ENCODE measurements around the gene PITPNC1. TPM values are rescaled to one million over a fixed set of nuclear protein-coding genes. Genes with fewer than 3 reads are reported as not detected.

Gene PITPNC1
- polyA plus RNA-seq, 1 donor from 2014 or later, result 18.8 TPM

- H4K20me1 ChIP-seq (ENCODE audit: insufficient read depth), result no peaks in the 10 kb centered on the region
- no peaks in the 10 kb centered on the region for H3K27me3 ChIP-seq (ENCODE audit: insufficient read depth, low read depth, low read length)
- no peaks in the 10 kb centered on the region for H3F3A ChIP-seq (ENCODE audit: insufficient read depth, low read length, poor library complexity, severe bottlenecking)
- H3K36me3 ChIP-seq (ENCODE audit: insufficient read depth, low read length), result no peaks in the 10 kb centered on the region
- no peaks in the 10 kb centered on the region for H3K79me2 ChIP-seq (replicated peaks; ENCODE audit: insufficient read depth, low read length)
- H3K9me2 ChIP-seq (ENCODE audit: insufficient read depth, low read length), result no peaks in the 10 kb centered on the region
- H2AFZ ChIP-seq (ENCODE audit: low read depth, low read length), result no peak overlapping the region
- TF ChIP-seq POLR2AphosphoS5 (IDR thresholded peaks at IDR 0.05) (no peak), SMC3 (conservative IDR thresholded peaks at IDR 0.05; ENCODE audit: poor library complexity) (no peak), CTCF (IDR thresholded peaks at IDR 0.05; ENCODE audit: poor library complexity, severe bottlenecking) (no peak), TAF1 (IDR thresholded peaks at IDR 0.05; ENCODE audit: low read depth) (no peak), EZH2 (IDR thresholded peaks at IDR 0.05; ENCODE audit: borderline replicate concordance, insufficient read depth, low read length, poor library complexity, severe bottlenecking) (no peak), REST (IDR thresholded peaks at IDR 0.05; ENCODE audit: borderline replicate concordance) (no peak), EP300 (conservative IDR thresholded peaks at IDR 0.05; ENCODE audit: poor library complexity, severe bottlenecking) (no peak), MXI1 (conservative IDR thresholded peaks at IDR 0.05; ENCODE audit: poor library complexity, severe bottlenecking) (no peak)
- no peak overlapping the region for H3K4me2 ChIP-seq (ENCODE audit: low read length)
- H3K9me3 ChIP-seq (ENCODE audit: low read length), result no peaks in the 10 kb centered on the region
- H3K27ac ChIP-seq (ENCODE audit: low read length), result no peak overlapping the region
- H3K9ac ChIP-seq (ENCODE audit: low read length), result no peak overlapping the region
- no peak overlapping the region for H3K4me3 ChIP-seq (ENCODE audit: low read length)
These were observed 228.3 kb downstream of the PITPNC1 start for GRCh38 chr17:67605256-67605912.

GRCh38 chr17:67606471-67606870, 229.4 kb downstream of the PITPNC1 start:
- Histone ChIP-seq H3K4me3 (ENCODE audit: low read length) (no peak overlapping the region), H3K4me2 (ENCODE audit: low read length) (no peak overlapping the region), H3K27ac (ENCODE audit: low read length) (no peak overlapping the region), H2AFZ (ENCODE audit: low read depth, low read length) (no peak overlapping the region), H3F3A (ENCODE audit: insufficient read depth, low read length, poor library complexity, severe bottlenecking) (no peaks in the 10 kb centered on the region), H4K20me1 (ENCODE audit: insufficient read depth) (no peaks in the 10 kb centered on the region), H3K36me3 (ENCODE audit: insufficient read depth, low read length) (no peaks in the 10 kb centered on the region), H3K9me2 (ENCODE audit: insufficient read depth, low read length) (no peaks in the 10 kb centered on the region), H3K9me3 (ENCODE audit: low read length) (no peaks in the 10 kb centered on the region), H3K79me2 (replicated peaks; ENCODE audit: insufficient read depth, low read length) (no peaks in the 10 kb centered on the region), H3K27me3 (ENCODE audit: insufficient read depth, low read depth, low read length) (no peaks in the 10 kb centered on the region), H3K9ac (ENCODE audit: low read length) (no peak overlapping the region)
- TF ChIP-seq TAF1 (IDR thresholded peaks at IDR 0.05; ENCODE audit: low read depth), result no peak
- TF ChIP-seq POLR2AphosphoS5 (IDR thresholded peaks at IDR 0.05), result no peak
- no peak for TF ChIP-seq EZH2 (IDR thresholded peaks at IDR 0.05; ENCODE audit: borderline replicate concordance, insufficient read depth, low read length, poor library complexity, severe bottlenecking)
- TF ChIP-seq SMC3 (conservative IDR thresholded peaks at IDR 0.05; ENCODE audit: poor library complexity), result no peak
- no peak for TF ChIP-seq EP300 (conservative IDR thresholded peaks at IDR 0.05; ENCODE audit: poor library complexity, severe bottlenecking)
- no peak for TF ChIP-seq MXI1 (conservative IDR thresholded peaks at IDR 0.05; ENCODE audit: poor library complexity, severe bottlenecking)
- no peak for TF ChIP-seq RAD21 (conservative IDR thresholded peaks at IDR 0.05)
- TF ChIP-seq REST (IDR thresholded peaks at IDR 0.05; ENCODE audit: borderline replicate concordance), result no peak
- no peak for TF ChIP-seq CTCF (IDR thresholded peaks at IDR 0.05; ENCODE audit: poor library complexity, severe bottlenecking)

Data from neural cell (in vitro differentiated cells).